Measurements from ENCODE around the gene BCAS4. TPM values are rescaled to one million over a fixed set of nuclear protein-coding genes. Genes with fewer than 3 reads are reported as not detected.

The BCAS4 gene, protein sequence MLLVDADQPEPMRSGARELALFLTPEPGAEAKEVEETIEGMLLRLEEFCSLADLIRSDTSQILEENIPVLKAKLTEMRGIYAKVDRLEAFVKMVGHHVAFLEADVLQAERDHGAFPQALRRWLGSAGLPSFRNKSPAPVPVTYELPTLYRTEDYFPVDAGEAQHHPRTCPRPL
- 5.1 and 10.3 TPM in 2 replicates for total RNA-seq

GRCh38 chr20:50794846-50795634 is at the start of gene BCAS4:
TSS of gene BCAS4 (plus strand) at chr20:50795061. CDS start at chr20:50795084, 23 bp downstream.

Small RNAs within 50 kb of the gene (small RNA-seq; reads per million reads assigned to genes)
- gene TMSB4XP6: not detected

Other genes starting within 250 kb of the BCAS4 start
- gene RIPOR3, start 103.5 kb upstream of the BCAS4 start, total RNA-seq: 0.22 and 0.39 TPM in 2 replicates
- gene PARD6B, start 63.5 kb upstream of the BCAS4 start, total RNA-seq: 9.0 and 19.6 TPM in 2 replicates
- 27.2 and 33.4 TPM in 2 replicates for gene ADNP, start 136.4 kb downstream of the BCAS4 start, total RNA-seq
- 35.3 and 53.2 TPM in 2 replicates for gene DPM1, start 163.5 kb downstream of the BCAS4 start, total RNA-seq
- gene MOCS3, start 163.8 kb downstream of the BCAS4 start, total RNA-seq: 9.4 and 14.4 TPM in 2 replicates
- 24.3 and 50.6 TPM in 2 replicates for gene KCNG1, start 228.0 kb downstream of the BCAS4 start, total RNA-seq